GM18520 (cell line): ENCODE data around the gene DENND1A.

Experiments
- ATAC-seq: cut with Tn5 transposase; IDR thresholded peaks from one replicate; pipeline ENCODE4 v1.9.1; 2021; ENCODE audit not compliant: unreplicated experiment

The DENND1A gene

DNA sequence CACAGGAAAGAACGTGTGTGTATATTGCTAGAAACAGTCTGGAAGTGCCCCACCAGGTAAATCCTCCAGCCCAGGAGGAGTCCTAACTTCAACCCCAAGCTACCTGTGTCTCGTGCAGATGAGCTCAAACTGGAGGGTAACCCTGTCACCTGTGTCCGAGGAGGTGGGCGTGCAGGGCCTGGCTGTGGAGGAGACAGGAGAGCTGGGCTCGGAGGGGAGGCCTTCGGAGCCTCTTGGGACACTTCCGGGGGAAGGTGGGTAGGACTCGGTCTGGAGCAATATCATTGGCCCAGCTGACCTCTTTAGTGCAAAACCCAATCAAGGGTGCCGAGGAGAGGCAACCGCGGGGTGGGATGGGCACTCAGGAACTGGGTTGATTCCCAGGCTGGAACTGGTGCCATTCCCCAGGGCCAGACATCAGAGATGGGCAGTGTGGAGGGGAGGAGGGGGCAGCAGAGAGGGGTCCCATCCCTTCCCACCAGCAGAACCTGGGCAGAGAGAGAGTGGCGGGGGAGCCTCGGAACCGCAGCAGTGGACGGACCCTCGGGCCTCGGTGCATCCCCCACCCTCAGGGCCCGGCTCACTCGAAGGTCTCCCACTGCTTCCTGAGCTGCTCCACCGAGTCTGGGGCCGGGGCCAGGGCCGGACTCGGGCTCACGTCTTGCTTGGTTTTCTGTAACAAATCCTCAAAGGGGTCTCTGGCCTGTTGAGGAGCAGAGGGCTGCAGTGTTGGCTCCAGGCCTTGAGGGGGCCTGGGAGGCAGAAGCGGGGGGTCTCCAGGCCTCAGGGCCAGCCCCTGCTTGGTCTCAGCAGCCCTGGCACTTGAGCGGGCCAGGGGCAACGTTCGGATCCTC lies 548.8 kb downstream of the DENND1A start:
- ATAC-seq: no peak

DNA sequence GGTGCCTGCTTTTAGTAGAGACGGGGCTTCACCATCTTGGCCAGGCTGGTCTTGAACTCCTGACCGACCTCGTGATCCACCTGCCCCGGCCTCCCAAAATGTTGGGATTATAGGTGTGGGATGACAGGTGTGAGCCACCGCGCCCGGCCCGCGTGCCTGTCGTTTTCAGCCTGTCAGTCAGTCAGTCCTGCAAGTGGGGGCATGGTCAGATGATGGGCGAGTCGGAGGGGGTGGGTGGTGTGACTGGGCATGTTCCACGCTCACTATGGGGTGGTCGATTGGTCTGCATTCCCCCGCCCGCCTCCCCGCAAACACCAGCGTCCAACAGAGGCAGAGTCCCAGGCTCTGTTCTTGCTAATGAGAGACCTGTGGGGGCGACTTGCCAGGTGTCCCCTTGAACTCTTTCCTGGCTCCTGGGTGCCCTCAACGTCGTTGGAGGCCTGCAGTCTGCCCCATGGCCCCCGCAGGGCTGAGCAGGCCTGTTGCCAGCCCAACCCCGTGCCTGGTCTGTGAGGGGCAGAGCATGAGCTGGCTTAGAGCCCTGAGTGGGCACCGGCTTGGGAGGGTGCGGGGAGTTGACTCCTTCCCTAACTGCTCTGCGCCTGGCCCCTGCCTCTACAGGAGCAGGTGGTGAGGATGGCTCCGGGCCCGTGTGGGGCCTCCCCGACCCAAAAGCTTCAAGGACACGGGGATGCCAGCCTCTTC lies 550.8 kb downstream of the DENND1A start:
- no peak for ATAC-seq

DNA sequence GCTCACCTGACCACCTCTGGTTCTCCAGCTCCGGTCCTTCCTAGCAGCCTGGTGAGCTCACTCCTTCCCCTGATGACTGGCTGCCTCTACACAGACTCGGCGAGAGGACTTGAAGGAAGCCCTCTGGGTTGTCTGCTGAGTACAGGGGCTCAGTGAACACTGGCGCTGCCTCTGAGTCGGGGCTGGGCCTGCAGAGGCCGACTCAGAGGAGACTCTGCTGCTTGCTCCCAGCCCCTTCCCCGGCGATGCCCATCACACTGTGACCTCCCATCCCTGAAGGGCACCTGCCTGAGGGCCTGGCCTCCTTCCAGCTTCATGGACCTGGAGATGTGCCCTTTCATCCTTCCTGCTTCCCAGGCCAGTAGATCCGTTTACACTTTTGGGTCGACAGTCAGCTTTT lies 551.9 kb downstream of the DENND1A start:
- no peak for ATAC-seq

DNA sequence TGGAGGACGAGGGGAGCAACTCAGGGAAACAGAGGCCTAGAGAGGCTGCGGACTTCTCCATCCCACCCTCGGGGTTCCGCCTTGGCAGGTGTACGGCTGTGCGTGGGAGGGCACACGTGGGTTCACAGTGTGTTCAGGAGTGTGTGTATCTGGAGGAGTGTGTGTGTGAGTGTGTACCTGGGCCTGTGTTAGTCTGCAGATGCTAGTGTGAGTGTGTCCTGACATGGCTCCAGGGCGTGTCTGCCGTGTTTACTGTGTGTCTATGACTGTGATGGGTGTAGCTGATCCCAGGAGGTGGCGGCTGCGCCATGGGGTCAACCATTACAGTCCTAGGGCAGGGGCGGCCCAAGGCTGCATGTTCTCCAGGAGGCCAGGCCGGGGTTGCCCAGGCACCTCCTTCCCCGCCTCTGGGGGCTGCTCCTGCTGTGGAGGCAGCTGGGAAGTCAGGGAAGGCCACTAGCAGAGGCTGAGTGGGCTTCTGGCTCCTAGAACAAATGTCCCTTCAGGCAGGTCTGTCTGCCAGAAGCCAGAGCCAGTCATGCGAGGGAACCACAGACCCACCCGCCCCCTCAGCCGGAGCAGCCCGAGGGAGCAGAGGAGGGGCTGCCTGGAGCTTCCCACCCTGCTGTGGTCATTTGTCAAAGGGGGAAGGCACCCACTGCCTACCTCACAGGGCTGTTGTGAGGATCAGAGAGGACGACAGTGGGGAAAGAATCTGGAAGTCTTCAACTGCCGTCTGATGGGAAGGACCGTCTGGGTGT lies 552.5 kb downstream of the DENND1A start:
- ATAC-seq: no peak

DNA sequence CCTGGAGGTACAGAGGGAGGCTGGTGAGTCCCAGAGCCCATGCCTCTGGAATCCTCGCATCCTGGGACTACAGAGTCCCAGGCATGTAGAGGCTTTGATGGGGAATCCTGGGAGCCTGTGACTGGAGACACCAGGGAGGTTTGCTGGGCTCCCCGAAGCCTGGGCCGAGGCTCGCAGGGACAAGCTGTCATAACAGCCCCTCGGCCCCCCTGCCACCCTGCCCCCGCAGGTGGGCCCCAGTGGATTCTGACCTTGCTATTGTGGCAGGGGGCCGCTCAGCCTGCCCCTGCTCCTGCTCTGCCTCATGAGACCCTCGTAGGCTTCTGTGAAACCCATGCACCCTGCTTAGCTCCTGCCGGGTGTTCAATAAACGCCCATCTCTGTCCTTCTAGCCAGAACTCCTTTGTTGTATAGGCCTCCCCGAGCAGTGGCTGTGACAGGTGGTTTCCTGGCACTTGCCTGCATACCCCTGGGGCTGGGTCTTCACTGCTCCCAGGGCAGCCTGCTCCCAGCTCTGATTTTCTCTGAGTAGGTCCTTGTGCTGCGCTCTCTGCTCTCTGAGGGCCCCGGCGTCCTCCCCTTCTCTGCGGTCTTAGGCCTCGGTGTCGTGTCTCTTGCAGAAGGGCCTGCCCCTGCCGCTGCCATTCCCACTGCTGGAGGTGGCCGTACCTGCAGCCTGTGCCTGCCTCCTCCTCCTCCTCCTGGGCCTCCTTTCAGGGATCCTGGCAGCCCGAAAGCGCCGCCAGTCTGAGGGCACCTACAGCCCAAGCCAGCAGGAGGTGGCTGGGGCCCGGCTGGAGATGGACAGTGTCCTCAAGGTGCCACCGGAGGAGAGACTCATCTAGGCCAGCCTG lies 553.5 kb downstream of the DENND1A start:
- no peak for ATAC-seq

DNA sequence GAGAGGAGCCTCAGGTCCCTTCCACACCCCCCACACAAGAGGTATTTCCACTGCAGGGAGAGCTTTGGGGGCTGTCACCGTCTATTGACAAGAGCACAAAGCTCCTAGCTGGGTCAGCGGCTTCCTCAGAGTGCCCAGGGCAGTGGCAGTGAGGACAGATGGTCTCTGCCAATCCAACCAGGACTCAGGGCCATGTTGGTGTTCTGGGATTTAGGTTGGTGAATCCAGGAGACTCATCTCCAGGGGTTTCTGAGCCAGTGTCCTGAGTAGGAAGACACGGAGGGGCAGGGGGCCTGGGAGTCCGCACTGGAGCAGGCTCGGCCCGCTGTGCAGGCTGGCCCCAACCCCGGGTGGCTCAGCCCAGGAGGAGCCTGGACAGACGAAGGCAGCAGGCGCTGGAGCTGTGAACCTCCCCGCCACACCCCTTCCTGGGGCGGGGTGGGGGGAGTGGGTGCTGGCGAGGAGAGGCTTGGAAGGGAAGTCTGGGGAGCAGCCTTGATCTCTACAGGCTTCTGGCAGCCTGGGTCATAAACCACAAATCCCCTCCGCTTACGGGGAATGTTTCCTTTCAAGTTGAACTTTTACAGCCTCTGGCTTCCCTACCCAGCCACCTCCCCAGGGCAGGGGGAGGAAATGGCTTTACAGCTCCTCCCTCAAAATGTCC lies 554.3 kb downstream of the DENND1A start:
- no peak for ATAC-seq

DNA sequence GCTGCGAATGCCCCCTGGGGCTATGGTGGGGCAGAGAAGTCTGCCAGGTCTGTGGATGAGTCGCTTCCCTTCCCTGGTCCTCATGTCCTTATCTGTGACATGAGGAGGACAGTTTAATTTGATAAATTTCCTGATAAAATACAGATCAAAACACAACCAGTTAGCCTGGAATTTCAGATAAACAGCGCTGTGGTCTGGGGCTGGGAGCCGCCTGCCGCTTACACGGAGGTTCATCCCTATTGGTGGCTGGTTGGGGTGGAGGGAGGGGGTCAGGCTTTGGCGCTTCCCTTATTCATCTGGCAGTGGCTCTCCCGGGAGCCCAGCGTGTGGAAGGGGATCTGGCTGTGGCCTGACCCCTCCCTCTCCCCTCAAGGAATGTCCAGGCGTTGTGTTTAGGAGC lies 556.0 kb downstream of the DENND1A start:
- ATAC-seq: no peak

DNA sequence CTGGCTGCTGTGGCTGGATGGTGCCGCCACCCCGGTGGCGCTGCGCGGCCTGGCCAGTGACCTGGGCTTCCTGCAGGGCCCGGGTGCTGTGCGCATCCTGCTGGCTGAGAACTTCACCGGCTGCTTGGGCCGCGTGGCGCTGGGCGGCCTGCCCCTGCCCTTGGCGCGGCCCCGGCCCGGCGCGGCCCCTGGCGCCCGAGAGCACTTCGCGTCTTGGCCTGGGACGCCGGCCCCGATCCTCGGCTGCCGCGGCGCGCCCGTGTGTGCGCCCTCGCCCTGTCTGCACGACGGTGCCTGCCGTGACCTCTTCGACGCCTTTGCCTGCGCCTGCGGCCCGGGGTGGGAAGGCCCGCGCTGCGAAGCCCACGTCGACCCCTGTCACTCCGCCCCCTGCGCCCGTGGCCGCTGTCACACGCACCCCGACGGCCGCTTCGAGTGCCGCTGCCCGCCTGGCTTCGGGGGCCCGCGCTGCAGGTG lies 556.4 kb downstream of the DENND1A start:
- no peak for ATAC-seq

DNA sequence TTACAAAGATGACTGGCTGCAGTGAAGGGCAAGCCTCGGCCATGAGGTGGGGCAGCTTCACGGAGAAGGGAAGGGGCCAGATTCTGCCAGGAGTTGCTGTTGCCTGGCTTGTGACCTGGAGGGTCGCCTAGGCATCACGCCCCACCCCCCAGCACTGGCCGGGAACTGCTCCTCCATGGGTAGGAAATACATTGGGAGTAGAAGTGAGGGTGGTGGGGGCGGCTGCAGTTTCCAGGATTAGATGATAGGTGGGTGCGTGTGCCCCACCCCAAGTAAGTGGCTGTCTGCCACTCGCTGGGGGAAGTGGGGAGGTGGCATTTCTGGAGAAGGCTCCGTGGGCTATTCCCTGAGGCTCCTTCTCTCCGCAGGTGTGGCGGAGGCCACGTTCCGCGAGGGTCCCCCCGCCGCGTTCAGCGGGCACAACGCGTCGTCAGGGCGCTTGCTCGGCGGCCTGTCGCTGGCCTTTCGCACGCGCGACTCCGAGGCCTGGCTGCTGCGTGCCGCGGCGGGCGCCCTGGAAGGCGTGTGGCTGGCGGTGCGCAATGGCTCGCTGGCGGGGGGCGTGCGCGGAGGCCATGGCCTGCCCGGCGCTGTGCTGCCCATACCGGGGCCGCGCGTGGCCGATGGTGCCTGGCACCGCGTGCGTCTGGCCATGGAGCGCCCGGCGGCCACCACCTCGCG lies 557.0 kb downstream of the DENND1A start:
- ATAC-seq: no peak

DNA sequence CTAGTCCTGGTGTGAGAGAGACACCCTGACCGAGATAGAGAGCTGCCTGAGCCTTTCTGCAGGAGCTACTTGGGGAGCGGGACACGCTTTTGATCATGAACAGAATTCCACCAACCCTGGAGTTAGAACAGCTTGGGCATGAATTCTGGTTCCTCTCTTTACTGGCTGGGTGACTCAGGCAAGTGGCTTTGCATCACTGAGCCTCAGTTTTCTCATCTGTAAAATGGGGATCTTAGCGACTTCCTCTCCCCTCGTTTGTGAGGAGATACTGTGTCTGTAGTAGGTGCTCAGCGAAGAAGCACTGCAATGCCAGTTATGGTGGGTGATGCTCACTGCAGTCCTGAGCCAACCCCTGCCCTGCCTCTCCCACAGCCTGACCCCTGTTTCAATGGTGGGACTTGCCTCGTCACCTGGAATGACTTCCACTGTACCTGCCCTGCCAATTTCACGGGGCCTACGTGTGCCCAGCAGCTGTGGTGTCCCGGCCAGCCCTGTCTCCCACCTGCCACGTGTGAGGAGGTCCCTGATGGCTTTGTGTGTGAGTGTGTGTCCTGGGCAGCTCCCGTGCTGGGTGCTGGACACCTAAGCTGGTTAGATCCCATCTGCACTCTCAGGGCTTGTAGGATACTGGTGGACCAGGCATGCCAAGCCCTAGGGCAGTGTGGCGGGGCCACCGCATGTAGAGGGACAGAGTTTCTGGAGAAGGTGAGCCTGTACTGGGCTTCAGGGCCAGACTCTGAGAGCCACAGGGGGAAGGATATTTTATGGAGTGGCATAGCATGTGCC lies 557.9 kb downstream of the DENND1A start:
- no peak for ATAC-seq

DNA sequence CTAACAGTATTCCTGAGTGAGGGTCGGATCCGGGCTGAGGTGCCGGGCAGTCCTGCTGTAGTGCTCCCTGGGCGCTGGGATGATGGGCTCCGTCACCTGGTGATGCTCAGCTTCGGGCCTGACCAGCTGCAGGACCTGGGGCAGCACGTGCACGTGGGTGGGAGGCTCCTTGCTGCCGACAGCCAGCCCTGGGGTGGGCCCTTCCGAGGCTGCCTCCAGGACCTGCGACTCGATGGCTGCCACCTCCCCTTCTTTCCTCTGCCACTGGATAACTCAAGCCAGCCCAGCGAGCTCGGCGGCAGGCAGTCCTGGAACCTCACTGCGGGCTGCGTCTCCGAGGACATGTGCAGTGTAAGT lies 558.7 kb downstream of the DENND1A start:
- no peak for ATAC-seq

DNA sequence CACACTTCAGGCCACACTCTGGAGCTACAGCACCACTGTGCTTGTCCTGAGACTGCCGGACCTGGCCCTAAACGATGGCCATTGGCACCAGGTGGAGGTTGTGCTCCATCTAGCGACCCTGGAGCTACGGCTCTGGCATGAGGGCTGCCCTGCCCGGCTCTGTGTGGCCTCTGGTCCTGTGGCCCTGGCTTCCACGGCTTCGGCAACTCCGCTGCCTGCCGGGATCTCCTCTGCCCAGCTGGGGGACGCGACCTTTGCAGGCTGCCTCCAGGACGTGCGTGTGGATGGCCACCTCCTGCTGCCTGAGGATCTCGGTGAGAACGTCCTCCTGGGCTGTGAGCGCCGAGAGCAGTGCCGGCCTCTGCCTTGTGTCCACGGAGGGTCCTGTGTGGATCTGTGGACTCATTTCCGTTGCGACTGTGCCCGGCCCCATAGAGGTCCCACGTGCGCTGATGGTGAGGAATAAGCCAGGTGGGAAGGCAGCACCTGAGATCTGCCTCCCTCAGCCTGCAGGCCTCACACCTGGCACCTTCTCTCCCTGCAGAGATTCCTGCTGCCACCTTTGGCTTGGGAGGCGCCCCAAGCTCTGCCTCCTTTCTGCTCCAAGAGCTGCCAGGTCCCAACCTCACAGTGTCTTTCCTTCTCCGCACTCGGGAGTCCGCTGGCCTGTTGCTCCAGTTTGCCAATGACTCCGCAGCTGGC lies 559.2 kb downstream of the DENND1A start:
- ATAC-seq: no peak

DNA sequence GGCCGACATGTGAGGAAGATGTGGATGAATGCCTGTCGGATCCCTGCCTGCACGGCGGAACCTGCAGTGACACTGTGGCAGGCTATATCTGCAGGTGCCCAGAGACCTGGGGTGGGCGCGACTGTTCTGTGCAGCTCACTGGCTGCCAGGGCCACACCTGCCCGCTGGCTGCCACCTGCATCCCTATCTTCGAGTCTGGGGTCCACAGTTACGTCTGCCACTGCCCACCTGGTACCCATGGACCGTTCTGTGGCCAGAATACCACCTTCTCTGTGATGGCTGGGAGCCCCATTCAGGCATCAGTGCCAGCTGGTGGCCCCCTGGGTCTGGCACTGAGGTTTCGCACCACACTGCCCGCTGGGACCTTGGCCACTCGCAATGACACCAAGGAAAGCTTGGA lies 559.8 kb downstream of the DENND1A start:
- no peak for ATAC-seq

DNA sequence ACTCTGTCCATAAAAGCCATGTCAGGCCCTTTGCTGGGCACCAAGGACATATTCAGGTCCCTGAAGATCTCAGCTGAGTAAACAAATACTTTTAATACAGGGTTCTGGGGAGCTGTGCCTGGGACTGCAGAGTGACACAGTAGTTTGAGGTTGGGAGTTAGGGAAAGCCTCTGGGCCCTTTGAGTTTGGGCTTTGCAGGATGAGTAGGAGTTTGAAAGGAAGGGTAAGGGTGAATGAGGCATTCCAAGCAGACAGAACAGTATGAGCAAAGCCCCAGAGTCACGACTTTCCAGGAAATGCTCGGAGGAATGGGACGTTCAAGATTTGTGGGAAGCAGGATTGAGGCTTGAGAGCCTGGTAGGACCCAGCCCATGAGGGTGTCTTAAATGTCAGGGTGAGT lies 560.6 kb downstream of the DENND1A start:
- ATAC-seq: no peak

DNA sequence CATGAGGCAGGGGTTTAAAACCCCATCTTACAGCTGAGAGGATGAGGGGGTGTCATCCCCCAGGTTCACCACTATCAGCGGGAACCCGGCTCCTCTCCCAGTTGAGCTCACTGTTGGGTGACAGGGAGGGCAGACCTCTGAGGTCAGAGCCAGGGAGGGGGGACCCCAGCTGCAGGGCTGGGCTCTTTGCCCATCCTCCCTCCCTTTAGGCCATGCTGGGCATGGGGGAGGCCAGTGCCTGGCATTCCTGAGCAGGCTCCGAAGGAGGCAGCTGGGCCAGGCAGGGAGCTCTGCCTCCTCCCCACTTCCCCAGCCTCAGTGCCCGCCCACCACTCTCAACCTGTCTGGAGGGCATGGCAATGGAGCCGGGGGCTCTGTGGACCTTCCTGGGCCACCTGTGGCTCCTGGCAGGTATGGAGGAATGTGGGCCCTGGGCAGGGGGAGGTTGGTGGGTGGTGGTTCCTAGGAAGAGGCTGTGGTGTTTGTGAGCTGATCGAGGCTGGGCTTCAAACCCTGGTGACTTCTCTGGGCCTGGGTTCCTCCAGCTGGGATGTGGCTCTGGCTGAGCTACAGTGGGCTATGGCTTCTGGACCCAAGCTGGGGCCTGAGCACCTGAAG lies 561.3 kb downstream of the DENND1A start:
- ATAC-seq: no peak

DNA sequence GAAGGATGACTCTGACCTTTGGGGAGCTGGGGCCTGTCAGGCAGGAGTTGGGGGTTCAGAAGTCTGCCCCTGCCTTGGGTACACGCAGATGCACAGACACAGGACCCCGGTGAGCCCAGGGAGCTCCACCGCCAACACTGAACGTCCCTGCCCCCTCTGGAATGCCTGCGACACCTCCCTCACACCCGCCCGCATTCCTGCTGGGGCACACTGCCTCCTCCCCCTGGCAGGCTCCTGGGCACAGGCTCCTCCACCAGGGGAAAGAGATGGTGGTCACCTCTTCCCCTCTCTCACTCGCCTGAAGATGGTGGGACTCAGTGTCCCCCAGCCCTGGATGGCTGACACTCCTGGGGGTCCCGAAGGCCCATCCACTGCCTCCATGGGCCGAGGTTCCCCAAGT lies 561.9 kb downstream of the DENND1A start:
- no peak for ATAC-seq

DNA sequence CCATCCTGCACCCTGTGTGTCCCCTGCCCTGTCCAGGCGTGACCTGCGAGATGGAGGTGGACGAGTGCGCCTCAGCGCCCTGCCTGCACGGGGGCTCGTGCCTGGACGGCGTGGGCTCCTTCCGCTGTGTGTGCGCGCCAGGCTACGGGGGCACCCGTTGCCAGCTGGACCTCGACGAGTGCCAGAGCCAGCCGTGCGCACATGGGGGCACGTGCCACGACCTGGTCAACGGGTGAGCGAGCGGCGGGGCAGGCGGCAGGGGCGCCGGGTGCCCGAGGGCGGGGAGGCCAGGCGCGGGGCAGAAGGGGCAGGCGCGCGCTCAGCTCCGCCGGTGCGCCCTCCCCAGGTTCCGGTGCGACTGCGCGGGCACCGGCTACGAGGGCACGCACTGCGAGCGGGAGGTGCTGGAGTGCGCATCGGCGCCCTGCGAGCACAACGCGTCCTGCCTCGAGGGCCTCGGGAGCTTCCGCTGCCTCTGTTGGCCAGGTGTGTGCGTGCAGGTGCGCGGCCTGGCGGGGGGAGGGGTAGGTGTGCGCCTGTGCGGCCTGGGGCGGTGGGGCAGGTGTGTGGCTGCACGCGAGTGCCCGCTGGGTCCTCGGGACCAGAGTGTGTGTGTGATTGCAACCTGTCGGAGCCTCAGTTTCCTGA lies 563.9 kb downstream of the DENND1A start:
- ATAC-seq: no peak
